ENCODE results near the gene CARS2.

- TF ChIP-seq CTCF (IDR thresholded peaks at IDR 0.05; ENCODE audit: insufficient read depth, low read length, poor library complexity, severe bottlenecking) = no peak
- TF ChIP-seq EZH2phosphoT487 (conservative IDR thresholded peaks at IDR 0.05; ENCODE audit: low read length) = no peak
Measured at GRCh38 chr13:110681868-110682550, 23.9 kb downstream of the CARS2 start.
